ENCODE results near the gene ATG101. TPM values are rescaled to one million over a fixed set of nuclear protein-coding genes. Genes with fewer than 3 reads are reported as not detected.

Gene ATG101
- total RNA-seq, 1 experiment from 2014 or later: 156 TPM

GRCh38 chr12:52057638-52058576, 11.9 kb upstream of the ATG101 start:
- no peak for DNase-seq (ENCODE audit: low read depth)

- DNase-seq (ENCODE audit: low read depth): no peak
Observed at GRCh38 chr12:52058631-52059361, 11.0 kb upstream of the ATG101 start.

GRCh38 chr12:52059582-52060497, 9.9 kb upstream of the ATG101 start:
- no peak for DNase-seq (ENCODE audit: low read depth)

- no peak for DNase-seq (ENCODE audit: low read depth)
Observed at GRCh38 chr12:52060498-52061177, 9.1 kb upstream of the ATG101 start.

GRCh38 chr12:52061470-52062166, 8.2 kb upstream of the ATG101 start:
- DNase-seq (ENCODE audit: low read depth): no peak

- DNase-seq (ENCODE audit: low read depth): no peak
Observed at GRCh38 chr12:52062167-52063081, 7.4 kb upstream of the ATG101 start.

GRCh38 chr12:52063082-52063924, 6.5 kb upstream of the ATG101 start:
- DNase-seq (ENCODE audit: low read depth): no peak

GRCh38 chr12:52063981-52064649, 5.7 kb upstream of the ATG101 start:
- DNase-seq (ENCODE audit: low read depth): peak; percentile 79

- DNase-seq (ENCODE audit: low read depth): peak; percentile 24
Observed at GRCh38 chr12:52066346-52067080, 3.3 kb upstream of the ATG101 start.

GRCh38 chr12:52067081-52067374, 2.8 kb upstream of the ATG101 start:
- DNase-seq (ENCODE audit: low read depth): no peak

GRCh38 chr12:52070185-52070925, 577 bp downstream of the ATG101 start:
- DNase-seq (ENCODE audit: low read depth): no peak

GRCh38 chr12:52073531-52074381, 4.0 kb downstream of the ATG101 start:
- DNase-seq (ENCODE audit: low read depth): peak; percentile 48

- no peak for DNase-seq (ENCODE audit: low read depth)
Observed at GRCh38 chr12:52074971-52075724, 5.4 kb downstream of the ATG101 start.

GRCh38 chr12:52076811-52077210, 7.0 kb downstream of the ATG101 start:
- no peak for DNase-seq (ENCODE audit: low read depth)

- no peak for DNase-seq (ENCODE audit: low read depth)
Observed at GRCh38 chr12:52078276-52078675, 8.5 kb downstream of the ATG101 start.

All from Daoy (cell line).